Sigmoid colon (tissue), 4 donors: ENCODE data around the gene PEX10.

Source experiments
- POLR2A ChIP-seq, 2 donors: fragments of 450-650 bp; IDR thresholded peaks; one replicate each; pipeline ENCODE4 v1.6.1; 2016; ENCODE audit warnings: antibody characterized with exemption in 2 of 2, mild to moderate bottlenecking in 2 of 2, moderate library complexity in 2 of 2
- POLR2AphosphoS5 ChIP-seq, 4 donors: sonication (generic); formaldehyde crosslinking; IDR thresholded peaks; one replicate each; pipeline ENCODE4 v1.6.1; 2017; ENCODE audit warnings: antibody characterized with exemption in 4 of 4

DNA sequence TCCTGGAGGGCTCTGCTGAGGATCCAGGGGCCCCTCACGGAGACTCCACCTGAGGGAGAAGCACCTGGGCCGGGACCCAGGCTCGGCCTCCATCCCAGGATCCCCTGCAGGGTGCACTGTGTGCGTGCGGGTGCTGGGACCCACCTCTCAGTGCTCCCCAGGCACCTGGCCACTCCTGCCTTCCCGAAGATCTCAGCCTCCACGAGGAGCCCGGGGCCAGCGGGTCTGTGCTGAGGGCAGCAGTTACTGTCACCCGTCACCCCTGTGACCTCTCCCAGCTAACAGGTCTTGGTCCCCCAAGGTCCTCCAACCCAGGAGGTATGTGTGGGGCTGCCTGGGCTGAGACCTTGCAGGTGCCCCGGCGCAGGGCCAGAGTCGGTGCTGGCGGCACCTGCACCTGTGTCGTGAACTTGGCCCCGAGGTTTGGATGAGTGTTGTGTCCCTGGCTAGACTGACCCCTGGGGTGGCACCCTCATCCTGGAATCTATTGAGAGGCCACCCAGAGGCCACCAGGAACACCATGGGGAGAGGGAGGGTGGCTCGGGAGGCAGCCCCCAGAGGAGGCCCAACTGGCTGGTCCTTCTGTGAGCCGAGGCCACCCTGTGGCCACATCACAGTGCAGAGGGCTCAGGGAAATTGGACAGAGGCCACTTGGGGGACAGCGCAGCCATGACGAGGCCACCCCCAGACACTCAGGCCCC, 38.7 kb downstream of the PEX10 start:
- TF ChIP-seq POLR2AphosphoS5 (IDR thresholded peaks at IDR 0.05) (no peak), POLR2A (IDR thresholded peaks at IDR 0.05) (no peak)
